ENCODE data around the gene PRMT7. TPM values are rescaled to one million over a fixed set of nuclear protein-coding genes. Genes with fewer than 3 reads are reported as not detected.

The PRMT7 gene
- total RNA-seq, 1 donor from 2014 or later: 59.6 TPM

Other genes starting within 250 kb of the PRMT7 start
- gene NFATC3, start 225.6 kb upstream of the PRMT7 start, total RNA-seq: 36.7 and 40.8 TPM in 2 replicates
- 0.11 TPM in 1 of 2 replicates, not detected in the other for gene ESRP2, start 74.9 kb upstream of the PRMT7 start, total RNA-seq
- 127 and 180 TPM in 2 replicates for gene PLA2G15, start 65.6 kb upstream of the PRMT7 start, total RNA-seq
- 28.0 and 36.4 TPM in 2 replicates for gene SLC7A6, start 46.5 kb upstream of the PRMT7 start, total RNA-seq
- gene SLC7A6OS, start 73 bp upstream of the PRMT7 start, total RNA-seq: 19.3 and 21.3 TPM in 2 replicates
- gene SMPD3, start 137.5 kb downstream of the PRMT7 start, total RNA-seq: 0.05 TPM in 1 of 2 replicates, not detected in the other
- 28.3 and 33.2 TPM in 2 replicates for gene ZFP90, start 228.3 kb downstream of the PRMT7 start, total RNA-seq

All from myocyte (in vitro differentiated cells).